Stimulated activated CD4-positive, alpha-beta T cell treated with anti-CD3 and anti-CD28 coated beads, Interleukin-4, amount 100 ng/mL, for 48 hours (primary cell): ENCODE measurements around the gene S100A3.
"Not testable (repeated sequence)": the region's sequence is repeated elsewhere in the genome, so short reads cannot be mapped to it uniquely, and the experiment has no call there.

Experiments
- DNase-seq, 2 donors: peaks; one replicate each; pipeline ENCODE4 v3.0.0-alpha.2; 2020; ENCODE audit warnings: low read depth in 2 of 2

Gene S100A3

DNA sequence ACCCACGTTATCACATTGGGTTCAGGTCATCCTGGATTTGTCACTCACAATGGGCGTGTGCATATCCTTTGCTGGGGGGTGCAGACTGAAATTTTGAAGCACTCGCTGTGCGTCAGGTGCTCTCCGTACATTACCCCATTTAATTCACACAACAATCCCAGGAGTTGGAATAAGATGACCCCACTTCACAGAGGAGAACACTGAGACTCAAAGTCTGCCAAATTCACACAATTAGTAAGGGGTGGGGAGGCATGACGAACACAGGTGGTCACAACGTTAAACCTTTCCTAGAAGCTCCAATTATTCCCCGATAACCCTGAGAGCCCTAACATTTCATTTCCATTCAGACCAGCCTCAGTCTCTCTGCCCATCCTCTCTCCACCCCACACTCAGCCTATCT, 20.4 kb upstream of the S100A3 start:
- DNase-seq = no peak

DNA sequence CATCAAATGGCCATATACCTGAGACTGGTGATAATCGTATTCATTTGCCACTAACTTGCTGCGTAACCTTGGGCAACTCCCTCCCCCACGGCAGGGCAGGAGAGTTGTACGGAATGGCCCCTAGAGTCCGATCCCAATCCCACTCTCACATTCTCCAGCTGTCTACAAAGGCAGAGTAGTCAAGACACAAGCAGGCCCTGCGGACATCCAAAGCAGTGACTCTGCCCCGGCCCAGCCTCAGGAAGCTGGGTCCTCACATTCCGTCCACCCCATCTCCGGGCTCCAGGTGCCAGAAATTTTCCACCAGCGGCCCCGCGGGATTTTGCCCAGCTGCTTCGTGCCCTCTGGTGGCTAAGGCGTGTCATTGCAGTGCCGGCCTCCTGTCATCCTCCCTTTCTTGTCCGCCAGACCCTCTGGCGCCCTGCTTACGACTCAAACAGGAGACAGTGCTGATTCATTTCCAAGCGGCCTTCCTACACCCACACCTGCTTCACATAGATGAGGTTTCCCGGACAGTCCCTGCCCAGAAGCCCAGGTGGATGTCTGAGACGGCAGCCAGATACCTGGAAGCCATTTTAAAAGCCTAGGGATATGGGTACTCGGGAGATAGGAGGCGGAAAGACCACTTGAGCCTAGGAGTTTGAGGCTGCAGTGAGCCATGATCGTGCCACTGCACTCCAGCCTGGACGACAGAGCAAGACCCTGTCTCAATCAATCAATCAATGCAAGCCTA, 19.5 kb upstream of the S100A3 start:
- peak; percentile 82 for DNase-seq

DNA sequence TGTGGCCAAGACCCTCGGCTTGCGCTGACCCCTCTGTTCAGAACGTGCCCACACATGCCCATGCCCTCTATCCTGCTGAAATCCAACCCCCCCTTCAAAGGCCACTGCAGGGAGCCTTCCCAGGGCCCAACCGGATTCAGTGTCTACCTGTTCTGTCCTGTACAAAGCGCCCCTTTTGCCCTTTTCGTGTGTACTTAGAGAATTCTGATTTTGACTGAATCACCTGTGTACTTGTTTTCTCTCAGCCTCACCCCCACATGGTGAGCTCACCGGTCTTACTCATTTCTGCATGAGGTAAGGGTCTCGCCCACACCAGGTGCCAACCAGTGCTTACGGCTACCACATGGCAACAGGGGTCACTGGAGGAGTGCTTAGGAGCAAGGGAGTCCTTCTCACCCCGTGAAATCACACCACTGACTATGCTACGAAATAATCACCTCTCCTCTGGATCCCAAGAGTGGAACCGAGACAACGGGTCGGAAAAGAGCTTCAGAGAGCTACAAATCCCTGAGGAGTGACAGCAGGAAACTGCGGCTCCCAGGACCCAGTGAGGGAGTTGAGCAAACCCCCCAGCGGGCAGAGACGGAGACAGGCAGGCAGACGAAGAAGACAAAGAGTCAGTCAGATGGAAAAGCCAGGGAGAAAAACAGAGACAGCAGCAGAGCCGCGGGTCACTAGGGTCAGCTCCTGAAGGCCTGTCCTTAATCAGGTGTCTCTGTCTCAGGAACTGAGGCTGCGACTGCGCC, 18.7 kb upstream of the S100A3 start:
- DNase-seq = peak; percentile 51 to 60

DNA sequence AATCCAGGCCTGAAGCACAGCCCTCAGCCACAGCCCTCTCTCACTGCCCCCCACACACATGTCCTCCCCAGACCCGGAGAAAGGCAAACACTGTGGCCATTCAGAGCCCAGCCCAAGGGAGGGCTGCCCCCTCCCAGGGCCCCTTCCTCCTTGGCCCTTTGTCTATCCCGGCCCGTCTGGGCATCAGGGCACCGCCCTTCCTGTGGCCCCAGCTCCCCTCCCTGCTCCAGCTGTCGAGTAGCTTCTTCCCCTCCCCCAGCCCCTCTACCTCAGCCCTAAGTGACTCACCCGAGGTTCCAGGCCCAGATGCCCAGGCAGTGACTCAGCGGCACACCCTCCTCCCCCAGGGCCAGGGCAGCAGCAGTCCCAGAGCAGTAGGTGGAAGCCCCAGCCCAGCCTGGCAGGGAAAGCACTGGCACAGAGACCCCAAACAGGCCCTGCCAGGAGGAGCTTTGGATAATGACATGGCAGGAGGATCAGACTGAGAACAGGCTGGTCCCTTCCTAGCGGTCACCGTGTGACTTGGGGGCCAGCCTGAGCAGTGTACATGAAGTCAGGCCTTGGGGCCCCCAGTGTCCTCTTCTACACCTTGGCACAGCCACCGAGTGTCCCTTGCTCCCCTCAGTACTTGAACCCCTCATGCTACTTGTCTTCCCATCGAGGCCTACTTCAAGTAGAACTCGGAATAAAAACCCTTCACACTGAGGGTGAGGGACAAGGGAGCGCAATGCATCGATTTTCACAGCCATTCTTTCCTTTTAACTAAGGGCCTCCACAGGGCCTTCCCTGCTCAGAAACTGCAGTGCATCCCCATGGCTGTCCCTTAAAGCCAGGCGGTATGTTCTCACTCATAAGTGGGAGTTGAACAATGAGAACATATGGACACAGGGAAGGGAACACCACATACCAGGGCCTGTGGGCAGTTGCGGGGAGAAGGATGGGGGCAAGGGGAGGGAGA, 17.6 kb upstream of the S100A3 start:
- DNase-seq = peak; percentile 81 to 89

DNA sequence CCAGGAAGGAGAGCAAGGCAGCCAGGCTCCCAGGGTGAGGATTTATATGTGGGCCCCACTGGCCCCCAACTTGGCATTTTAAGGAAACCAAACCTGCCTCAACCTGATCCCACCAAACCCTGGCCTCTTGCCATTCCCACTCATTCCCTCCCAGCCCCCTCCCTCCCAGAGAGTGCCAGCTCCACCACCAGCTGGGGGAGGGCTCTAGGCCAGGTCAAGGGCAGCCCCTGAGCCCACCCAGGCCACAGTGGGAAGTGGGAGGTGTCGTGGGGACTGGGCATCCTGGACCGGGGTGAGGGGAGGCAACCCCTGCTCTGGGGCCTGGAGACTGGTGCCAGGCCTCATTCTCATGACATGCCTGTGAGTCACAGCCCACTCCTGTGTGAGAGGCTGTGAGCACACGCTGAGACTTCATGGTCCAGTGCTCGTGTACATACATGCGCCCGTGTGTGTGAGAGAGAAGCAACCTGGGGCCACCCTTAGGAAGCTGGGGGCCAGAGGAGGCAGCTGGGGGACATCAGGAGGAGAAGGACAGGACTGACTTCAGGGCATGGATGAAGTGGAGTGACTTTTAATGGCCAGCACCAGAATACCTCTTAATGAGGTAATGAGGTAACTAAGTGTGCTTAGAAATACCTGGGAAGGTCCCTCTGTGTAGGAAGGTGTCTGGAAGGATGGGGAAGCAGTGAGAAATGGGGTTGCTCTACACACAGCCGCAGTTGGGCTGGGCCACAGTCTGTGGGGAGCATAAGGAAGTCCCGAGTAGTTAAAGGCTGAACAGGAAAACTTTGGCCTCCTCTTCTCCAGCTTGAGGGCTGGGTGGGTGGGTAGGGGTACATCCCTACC, 16.7 kb upstream of the S100A3 start, which contains the start of gene S100A2:
Gene S100A2 (minus strand): TSS at position 316 of the 846 bp plus-strand sequence. CDS start 1,967 bp downstream, outside the sequence.
- peak; percentile 49 to 60 for DNase-seq

DNA sequence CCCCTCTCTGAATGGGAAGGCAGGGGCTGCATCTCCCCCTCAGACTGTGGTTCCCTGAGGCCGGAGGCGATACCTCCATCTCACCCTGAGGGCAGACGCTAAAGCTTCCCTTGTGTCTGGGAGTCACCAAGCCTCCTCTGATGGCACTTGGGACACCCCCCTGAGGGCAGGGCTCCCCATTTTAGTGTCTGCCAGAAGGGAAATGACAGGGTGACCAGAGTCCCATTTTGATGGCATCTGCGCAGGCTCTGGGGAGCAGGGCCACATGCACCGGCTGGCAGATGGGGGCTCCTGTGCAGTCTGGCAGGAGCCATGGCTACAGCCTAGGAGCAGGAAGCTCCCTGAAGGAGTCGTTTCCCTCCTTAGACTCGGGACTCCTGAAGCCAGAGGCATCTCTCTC, 14.9 kb upstream of the S100A3 start:
- DNase-seq = no peak

DNA sequence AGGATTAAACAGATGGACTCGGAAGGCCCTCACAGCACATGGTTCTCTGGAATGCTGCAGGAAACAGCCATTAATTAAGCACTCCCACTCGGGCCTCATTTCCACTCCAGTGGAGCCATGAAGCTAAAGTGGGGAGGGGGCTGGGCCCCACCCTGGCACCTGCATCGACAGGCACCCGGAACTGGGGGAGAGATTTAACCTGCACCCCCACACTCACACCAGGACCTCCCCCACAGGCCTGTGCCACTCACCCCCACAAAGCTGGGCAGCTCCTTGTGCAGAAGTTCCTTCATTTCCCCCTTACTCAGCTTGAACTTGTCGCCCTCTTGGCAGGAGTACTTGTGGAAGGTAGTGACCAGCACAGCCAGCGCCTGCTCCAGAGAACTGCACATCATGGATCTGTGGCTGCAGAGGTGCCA, 14.4 kb upstream of the S100A3 start:
- no peak for DNase-seq

DNA sequence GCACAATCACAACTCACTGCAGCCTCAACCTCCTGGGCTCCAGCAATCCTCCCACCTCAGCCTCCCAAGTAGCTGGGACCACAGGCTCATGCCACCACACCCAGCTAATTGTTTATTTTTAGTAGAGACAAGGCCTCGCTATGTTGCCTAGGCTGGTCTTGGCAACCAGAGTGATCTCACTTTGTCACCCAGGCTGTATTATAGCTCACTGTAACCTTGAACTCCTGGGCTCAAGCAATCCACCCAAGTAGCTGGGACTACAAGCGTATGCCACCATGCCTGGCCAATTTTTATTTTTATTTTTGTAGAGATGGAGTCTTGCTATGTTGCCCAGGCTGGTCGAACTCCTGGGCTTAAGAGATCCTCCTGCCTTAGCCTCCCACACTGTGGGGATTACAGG, 13.0 kb upstream of the S100A3 start:
- DNase-seq = not testable (repeated sequence)

DNA sequence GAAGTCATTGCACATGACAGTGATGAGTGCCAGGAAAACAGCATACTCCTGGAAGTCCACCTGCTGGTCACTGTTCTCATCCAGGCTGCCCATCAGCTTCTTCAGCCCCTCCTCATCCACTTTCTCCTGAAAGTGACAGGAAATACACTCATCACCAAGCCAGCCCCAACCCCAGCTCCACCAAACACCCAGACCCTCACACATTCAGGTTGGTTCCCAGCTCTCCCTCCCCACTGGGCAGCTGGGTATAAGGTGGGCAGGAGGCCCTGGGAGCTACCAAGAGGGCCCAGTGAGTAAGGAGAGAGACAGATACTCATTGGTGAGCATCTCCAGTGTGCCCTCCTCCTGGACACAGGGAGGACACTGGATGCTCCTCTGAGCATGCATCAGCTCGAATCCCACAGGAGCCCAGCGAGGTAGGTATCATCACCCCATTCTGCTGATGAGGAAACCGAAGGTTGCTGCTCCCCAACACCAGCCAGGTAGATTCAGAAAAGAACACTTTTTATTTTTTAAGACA, 12.5 kb upstream of the S100A3 start:
- no peak for DNase-seq

DNA sequence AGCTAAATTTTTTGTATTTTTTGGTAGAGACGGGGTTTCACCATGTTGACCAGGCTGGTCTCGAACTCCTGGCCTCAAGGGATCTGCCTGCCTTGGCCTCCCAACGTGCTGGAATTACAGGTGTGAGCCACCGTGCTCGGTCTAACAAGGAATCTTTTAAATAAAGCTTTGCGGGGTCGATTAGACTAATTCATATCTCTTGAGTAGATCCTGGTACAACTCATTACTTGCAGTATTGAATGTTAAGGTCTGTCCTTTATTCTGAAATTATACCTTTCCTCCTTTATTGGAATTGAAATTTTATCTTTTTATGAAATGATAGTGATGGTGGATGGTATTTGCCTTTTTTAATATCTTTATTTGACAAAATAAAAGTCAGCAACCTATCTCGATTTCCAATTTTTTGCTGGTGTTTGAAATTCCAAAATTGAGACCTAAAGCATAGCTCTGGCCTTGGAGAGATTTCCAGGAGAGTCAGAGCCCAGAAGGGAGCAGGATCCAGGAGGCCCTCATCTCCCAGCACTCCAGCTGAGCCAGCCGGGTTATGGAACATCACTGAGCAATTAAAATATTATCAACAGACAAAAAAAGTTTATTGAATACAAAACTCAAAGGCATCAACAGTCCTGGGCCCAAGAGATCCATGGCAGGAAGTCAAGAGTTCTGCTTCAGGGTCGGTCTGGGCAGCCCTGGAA, 11.9 kb upstream of the S100A3 start:
- DNase-seq = no peak

DNA sequence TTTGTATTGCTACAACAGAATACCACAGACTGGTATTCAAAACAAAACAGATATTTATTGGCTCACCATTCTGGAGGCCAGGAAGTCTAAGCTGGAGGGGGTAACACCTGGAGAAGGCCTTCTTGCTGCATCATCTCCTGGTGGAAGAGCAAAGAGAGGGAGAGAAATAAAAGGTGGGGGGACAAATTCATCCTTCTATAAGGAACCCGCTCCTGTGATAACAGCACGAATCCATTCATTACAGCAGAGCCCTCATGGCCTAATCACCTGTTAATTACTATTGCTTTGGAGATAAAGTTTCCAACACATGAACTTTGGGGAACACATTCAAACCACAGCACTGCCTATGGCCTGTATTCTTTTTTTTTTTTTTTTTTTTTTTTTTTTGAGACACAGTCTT, 11.2 kb upstream of the S100A3 start:
- DNase-seq = no peak

DNA sequence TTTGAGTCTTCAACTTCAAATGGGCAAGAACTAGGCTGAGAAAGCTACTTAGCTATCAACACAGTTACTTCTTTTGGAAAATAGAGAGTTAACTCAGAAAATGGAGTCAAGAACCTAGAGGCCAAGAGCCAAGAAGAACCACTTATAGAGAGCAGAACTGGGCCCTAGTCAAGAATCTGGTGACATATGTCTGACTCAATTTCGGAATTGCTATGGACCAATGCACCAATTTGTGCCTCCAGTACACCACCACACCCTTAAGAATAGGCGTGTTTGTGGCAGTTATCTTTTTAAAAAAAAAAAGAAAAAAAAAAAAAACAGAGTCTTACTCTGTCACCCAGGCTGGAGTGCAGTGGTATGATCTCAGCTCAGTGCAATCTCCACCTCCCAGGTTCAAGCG, 8.8 kb upstream of the S100A3 start:
- DNase-seq = no peak

DNA sequence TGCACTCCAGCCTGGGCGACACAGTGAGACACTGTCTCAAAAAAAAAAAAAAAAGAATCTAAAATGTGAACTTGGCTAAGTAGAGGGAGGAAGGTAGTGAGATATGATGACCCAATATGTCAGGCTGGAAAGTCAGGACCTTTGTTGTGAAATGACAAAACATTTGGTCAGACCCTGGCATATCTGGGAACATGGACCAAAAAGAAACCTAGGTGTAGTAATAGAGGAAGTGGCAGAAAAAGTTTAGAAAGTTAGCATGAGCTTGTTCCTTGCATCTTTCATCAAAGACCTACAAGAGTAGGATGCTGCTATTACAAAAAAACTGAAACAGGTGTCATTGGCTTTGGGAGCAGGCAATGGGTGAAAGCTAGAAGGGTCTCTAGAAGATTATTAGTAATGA, 7.3 kb upstream of the S100A3 start:
- no peak for DNase-seq

DNA sequence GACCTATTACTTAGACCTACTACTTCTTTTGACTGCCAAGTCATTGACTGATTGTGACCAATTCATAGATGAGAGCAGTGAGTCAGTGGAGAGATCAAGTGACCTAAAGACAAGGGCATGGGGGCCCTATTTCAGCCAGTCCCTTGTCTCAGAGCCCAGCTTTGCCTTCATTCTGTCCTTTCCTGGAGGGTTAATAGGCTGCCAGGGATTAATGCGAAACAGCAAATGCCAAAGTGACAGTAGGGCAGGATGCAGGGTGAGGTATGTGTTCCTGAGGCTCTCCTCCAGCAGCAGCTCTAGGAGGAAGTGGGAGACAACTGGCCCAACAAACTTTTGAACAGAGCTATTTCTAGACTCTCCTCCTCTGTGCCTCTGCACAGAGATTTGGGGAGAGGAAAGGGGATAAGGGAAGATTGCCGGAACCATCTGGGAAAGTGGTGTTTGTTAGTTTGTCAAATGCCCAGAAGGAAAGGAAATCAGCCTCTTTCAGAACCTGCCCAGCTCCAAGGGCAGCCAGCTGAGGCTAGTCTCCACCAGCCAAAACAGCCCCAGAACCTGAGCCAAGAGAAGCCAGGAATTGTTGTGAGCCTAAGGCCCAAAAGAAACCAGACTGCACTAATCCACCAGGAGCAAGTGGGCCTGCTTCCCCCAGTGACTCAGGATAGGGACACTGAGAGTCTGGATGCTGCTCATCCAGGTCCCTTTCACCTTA, 4.9 kb upstream of the S100A3 start:
- no peak for DNase-seq

DNA sequence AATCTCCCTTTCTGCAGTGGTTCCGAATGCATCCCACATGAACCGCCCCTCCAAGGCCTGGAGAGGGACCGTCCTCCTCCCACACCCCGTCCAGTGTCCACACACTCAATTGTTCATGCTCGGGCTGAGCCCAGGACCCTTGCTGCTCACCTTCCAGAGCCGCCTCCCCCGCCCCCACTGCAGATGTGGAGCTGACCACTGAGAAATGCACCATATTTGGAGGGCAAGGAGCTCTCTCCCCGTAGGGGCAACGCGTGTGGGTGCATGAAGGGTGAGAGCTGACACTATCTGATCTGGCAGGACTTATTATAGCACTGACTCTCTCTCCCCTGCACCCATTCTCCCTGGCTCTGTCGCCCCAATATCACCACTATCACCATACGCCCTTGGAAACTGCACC, 4.0 kb upstream of the S100A3 start:
- no peak for DNase-seq

DNA sequence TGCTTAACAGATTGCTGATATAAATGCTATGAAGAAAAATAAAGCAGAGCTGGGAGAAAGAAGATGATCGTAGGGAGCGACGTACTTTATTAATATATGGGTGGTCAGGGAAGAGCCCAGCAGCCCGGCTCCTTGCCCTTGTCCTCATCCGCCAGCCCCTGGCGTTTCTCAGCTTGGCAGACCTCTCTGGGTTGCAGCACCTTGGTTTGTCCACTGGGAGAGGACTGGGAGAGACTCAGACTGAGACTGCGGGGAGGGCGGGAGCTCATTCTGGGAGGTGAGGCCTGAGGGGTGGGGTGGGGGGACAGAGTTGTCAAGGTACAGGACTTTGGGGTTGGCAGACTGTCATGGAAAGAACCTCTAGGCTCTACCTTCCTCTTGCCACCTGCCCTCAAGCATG, 3.3 kb upstream of the S100A3 start:
- no peak for DNase-seq

DNA sequence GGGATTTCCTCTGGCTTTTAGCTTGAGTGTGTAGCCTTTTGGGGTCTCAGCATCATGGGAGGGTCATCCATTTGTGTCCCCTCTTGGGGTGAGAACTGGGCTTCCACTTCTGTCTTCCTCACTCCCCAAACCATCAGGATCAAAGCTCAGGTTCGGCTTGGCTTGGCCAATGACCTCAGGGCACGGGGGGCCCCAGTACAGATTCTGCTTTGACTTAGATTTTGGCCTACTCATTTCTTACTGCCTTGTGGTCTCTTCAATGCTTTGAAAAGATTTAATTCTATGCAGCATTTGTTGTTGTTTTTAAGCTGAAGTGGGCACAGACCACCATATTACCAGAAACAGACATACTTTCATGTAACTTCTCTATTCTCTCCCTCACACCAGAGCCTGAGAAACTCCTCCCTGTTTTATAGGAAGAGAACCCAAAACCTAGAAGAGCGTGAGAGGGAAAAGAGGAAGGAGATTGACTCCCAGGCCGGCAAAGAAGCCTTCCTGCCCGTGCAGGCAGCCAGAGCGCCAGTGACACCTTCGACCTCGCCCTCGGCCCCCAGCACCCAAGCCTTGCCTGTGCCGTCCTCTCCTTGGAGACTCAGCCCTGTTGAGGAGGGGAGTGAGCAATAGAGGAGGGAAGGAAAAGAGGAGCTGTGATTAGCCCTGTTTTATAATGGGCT, 1.9 kb upstream of the S100A3 start:
- DNase-seq = no peak

DNA sequence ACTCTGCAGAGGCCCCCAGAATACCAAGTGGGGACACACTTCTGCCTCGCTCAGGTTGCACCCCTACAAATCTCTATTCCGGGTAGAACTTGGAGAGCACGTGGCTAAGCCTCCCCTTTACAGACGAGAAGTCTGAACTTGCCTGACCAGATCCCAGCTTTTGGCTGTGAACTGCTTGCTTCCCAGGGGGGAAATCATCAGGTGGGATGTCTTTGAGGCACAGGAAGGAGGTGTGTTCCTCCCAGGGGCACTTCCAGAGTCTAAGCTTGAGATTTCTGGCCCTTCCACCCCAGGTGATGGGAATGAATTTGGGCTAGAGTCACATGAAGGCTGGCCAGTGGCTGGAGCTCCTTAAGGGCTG, 1.3 kb upstream of the S100A3 start:
- DNase-seq = no peak

DNA sequence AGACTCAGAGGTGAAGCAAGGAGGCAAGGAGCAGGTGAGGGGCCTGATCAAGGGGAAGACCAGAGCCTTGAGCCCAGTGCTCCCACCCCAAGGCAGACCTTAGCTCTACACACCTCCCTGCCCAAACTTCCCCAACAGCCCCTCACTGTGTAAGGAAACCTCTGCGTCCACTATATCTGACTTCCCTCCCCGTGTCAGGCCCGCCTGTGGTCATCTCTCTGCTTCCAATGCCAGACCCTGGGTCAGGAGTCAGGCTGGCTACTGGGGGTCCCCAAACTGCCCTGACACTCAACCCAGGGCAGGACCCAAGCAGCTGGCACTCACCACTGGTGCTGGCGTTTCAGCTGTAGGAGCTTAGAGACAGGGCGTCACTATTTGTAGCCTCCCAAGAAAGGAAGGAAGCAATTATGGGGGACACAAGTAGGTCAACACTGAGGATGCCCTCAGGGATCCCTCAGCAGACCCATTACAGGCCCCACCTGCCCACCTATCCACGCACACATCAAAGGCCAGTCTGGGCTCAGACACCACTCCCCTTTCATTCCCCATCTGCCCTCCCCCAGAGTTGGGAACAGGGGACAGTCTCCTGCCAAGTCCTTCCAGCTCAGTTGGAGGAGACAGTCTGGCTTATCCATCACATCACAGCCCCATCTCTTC, 811 bp upstream of the S100A3 start:
- no peak for DNase-seq
